GM12801 (cell line): ENCODE results near the gene TM4SF1.

ENCODE experiments used
- TF ChIP-seq, protein P1 (sequence below): IDR thresholded peaks from one replicate; pipeline ENCODE4 v1.5.1; 2011; ENCODE audit warnings: control low read depth; ENCODE audit not compliant: insufficient read length; ENCODE audit errors: extremely low read depth

The TM4SF1 gene

DNA sequence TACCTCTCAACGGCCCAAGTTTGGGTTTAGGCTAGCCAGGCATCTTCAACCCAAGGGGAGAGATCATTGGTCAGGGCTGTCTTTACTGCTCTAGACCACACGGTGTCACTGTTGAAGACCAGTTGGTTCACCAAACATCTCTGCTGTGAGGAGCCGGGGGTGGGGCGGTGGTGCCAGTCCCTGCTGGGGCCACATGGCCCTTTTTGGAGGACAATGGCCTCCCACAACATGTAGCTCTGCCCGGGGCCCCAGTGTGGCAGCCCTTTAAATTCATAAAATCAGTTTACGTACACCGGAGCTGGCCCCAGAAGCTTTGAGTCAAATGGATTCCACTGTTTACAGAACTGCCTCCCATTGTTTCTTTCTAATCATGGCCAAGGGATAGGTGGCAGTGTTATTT lies 24.9 kb downstream of the TM4SF1 start:
- TF ChIP-seq, protein P1, sequence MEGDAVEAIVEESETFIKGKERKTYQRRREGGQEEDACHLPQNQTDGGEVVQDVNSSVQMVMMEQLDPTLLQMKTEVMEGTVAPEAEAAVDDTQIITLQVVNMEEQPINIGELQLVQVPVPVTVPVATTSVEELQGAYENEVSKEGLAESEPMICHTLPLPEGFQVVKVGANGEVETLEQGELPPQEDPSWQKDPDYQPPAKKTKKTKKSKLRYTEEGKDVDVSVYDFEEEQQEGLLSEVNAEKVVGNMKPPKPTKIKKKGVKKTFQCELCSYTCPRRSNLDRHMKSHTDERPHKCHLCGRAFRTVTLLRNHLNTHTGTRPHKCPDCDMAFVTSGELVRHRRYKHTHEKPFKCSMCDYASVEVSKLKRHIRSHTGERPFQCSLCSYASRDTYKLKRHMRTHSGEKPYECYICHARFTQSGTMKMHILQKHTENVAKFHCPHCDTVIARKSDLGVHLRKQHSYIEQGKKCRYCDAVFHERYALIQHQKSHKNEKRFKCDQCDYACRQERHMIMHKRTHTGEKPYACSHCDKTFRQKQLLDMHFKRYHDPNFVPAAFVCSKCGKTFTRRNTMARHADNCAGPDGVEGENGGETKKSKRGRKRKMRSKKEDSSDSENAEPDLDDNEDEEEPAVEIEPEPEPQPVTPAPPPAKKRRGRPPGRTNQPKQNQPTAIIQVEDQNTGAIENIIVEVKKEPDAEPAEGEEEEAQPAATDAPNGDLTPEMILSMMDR = no peak

DNA sequence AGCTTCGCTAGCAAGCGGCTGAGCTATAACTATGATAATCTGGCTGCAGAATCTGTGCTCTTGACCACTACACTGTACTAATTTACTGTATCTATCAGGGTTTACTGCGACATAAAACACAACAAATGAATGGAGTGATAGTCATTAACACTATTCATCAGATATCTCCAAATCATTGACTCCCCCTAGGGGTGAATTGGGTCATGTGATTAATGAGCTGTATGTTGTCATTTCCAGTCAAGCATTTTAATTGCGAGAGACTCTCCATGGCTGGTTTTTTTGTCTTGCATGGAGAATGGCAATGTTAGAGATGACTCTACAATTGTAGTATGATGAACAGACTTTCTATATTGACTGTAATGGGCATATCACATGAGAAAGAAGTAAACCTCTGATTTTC lies 33.5 kb downstream of the TM4SF1 start:
- TF ChIP-seq, protein P1 = no peak

DNA sequence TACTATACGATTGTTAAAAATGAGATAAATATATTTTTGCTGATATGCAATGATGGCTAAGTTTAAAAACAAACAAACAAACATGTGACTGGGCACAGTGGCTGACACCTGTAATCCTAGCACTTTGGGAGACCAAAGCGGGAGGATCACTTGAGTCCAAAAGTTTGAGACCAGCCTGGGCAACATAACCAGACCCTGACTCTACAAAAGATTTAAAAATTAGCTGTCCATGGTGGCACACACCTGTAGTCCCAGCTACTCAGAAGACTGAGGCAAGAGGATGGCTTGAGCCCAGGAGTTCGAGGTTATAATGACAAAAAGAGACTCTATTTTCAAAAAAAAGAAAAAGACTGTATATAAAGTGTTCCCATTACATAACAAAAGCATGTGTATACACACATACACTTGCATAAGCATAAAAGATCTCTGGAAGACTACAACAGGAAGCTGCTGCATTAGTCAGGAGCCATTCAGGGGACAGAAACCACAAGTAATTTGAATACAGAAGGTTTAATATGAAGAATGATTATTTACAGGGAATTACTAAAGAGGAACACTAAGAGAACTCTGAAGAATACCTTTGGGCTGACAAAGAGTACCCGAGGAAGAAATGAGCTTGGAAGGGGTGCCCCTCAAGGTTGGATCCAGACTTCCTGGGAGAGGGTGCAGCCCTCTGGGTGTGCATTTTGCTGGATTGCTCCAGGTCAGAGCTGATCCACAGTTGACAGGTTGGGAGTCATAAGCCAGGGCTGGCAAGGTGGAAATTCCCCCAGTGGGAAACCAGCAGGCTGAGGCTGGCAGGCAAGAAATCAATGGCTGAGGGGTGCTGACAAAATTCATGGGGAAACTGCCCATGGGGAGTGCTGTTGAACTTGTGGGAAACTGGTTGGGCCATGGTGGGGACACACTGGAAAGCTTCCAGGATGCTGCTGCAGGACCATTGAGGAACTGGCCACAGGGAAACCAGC lies 34.8 kb downstream of the TM4SF1 start:
- TF ChIP-seq, protein P1 = no peak

DNA sequence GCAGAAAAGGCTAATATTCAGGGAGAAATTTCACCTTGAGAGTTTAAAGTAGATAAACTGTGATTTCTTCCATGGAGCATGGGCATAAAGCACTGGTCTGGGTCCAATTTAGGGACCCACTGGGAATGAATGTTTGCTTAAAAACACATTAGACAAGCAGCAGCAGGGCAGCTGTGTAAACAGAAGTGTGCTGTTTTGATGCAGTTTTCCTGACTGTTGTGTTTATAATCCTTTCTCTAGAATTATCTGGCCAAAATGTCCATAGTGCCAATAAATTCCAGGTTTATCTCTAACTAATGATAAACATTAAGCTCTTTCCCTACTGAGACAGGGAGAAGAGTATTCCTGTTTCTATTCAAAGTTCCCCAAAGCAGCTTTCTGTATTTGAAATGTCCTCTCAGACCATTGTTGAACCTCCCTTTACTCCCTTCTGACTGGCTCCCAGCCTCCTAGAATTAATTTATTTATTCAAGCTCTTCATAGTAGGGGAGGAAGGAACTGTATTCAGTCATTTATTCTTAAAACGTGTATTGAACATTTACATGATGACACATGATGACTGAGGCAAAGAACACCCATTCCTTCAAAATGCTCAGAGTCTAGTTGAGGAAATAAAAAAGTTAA lies 37.0 kb downstream of the TM4SF1 start:
- TF ChIP-seq, protein P1 = no peak

DNA sequence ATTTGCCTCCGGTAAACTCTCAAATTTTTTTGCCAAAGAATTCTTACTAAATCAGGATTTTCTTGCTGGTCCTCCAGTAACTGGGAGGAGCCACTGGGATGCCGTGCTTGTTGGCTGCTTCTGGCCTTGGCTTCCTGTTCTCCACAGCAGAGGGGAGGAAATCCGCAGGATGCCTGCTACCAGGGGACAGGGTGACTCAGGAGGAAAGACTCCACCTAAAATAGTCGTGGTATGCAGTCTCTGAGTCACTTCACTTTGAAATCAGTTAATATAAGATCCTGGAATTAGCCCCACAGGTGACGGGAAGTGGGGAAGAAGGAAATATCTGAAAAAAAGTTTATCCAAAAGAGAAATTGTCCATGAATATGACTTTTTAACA lies 37.5 kb downstream of the TM4SF1 start:
- TF ChIP-seq, protein P1 = no peak

DNA sequence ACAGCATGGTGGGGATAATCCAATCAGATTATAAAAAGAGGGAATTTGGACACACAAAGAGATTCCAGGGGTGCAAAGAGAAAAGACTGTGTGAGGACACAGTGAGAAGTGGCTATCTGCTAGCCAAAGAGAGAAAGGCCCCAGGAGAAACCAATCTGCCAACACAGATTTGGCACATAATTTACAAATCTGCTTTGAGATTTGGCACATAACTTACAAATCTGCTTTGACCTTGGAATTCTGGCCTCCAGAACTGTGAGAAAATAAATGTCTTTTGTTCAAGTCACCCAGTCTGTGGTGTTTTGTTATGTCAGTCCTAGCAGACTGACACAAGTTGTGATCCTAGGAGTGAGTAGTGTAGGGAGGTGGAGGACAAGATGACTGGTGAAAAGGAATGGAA lies 40.5 kb downstream of the TM4SF1 start:
- TF ChIP-seq, protein P1 = no peak

DNA sequence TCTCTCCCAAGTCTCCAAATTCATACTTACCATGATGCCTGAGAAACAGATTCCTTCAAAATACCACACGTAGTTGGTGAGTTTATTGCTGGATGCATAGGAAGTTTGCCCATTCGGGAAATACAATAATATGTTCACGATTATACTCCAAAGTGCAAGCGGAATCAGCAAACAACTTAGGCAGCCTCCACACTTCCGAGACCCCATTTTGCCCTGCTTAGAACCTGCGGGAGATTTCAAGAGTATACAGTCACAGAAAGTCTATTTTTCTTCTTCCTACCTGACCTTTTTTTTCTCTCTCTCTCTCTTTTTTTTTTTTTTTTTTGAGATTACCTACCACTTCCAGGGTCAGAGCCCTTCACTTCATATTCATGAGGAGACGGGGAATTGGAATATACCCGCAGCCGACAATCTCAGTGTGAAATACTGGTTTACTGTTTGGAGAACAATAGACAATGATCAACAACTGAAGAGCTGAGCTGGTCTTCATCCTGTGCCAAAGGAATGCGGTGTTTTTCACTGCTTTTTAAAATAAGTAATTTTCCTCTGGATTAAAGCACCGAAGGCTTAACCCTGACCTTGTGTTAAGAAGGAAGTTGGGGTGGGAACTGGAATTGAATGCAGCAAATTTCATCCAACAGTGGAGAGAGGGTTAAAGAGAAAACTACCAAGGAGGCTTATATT lies 44.1 kb downstream of the TM4SF1 start, which contains the start of gene TM4SF18:
TM4SF18 (minus strand) TSS at position 461 of the 684 bp plus-strand sequence; CDS start at position 207, 254 bp downstream.
- TF ChIP-seq, protein P1 = no peak
